GM10266 (cell line): ENCODE data around the gene SAFB.

Source experiments
- DNase-seq: peaks from one replicate; pipeline ENCODE4 v3.0.0; 2012; ENCODE audit errors: extremely low spot score
- TF ChIP-seq, protein P1 (sequence below): IDR thresholded peaks from 2 replicates; pipeline ENCODE4 v1.5.1; 2012; ENCODE audit warnings: mild to moderate bottlenecking, low read depth; ENCODE audit not compliant: control insufficient read depth, insufficient read depth; ENCODE audit errors: missing control alignments

Gene SAFB

DNA sequence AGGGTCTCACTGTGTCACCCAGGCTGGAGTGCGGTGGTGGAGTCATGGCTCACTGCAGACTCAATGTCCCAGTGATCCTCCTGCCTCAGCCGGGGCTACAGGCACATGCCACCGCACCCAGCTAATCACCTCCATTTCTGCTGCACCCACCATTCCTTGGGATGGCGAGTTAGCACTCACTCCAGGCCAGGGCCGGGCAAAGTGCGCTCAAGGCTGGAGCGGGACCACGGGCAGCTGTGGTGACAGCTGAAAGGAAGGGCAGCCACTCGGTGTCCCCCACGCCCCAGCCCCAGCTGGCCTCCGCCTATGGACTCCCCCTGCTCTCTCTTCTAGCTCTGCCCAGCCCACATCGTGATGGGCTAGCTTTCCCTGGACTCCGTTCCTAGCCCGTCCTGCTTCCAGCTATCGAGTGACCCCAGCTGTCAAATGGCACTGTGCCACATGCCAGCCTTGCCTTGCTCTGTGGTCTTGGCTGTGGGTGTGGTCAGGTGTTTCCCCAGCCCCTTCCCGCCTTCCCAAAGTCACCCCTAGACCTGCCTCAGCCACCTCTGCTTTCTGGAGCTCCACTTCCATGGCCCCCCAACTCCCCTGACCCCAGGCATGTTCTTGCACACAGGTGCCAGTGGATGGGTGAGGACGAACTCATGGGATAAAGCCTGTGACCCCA, 53.4 kb downstream of the SAFB start:
- no peak for DNase-seq
- TF ChIP-seq, protein P1, sequence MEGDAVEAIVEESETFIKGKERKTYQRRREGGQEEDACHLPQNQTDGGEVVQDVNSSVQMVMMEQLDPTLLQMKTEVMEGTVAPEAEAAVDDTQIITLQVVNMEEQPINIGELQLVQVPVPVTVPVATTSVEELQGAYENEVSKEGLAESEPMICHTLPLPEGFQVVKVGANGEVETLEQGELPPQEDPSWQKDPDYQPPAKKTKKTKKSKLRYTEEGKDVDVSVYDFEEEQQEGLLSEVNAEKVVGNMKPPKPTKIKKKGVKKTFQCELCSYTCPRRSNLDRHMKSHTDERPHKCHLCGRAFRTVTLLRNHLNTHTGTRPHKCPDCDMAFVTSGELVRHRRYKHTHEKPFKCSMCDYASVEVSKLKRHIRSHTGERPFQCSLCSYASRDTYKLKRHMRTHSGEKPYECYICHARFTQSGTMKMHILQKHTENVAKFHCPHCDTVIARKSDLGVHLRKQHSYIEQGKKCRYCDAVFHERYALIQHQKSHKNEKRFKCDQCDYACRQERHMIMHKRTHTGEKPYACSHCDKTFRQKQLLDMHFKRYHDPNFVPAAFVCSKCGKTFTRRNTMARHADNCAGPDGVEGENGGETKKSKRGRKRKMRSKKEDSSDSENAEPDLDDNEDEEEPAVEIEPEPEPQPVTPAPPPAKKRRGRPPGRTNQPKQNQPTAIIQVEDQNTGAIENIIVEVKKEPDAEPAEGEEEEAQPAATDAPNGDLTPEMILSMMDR: no peak

DNA sequence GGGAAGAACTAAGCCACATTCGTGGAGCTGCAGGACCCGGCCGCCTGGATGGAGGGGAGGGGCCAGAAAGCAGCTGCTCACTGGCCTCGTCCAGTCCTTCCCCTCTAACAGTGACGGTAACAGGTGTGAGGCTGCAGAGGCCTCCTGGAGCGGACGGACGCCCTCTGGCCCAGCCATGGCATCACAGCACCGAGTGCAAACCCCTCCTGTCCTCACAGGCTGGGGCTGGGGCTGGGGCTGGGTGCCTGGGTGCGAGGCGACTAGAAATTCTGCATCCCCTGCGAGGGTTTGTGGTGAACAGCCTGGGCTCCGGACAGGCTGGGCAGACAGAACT, 53.9 kb downstream of the SAFB start:
- no peak for DNase-seq
- TF ChIP-seq, protein P1: no peak

DNA sequence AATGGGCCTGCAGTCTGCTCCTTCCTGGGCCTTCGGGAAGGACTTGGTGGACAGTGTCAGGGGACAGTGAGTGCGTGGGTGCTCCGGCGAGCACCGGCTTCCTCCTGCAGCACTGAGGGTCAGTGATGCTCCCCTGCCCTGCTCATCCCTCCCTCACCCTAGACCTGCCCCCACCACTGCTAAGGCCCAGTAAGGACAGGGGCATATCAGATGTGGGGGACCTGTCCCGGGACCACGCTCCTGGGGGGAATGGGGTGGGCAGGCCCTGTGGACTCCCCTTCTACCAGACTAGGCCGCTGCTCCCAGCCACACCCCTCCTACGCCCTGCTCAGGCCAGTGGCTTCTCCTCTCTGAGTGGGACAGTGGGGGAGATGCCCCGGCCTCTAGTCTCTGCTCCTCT, 54.3 kb downstream of the SAFB start:
- TF ChIP-seq, protein P1: no peak
- DNase-seq: no peak

DNA sequence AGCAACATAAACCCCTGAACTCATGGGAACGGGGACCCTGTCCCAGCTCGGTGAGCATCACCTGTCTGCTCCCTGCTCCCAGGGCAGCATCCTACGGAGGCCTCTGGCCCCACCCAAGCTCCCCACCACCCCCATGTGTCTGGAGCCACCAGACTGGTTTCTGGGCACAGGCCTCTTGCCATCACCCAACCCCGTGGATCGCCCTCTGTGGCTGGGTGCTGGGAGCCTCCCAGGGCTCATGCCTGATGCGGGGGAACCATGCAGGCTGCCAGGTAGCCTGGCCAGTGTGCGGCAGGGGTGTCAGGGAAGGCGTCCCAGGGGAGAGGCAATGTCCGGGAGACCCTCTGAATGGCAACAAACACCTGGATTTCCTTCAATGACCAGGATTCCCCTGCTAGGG, 54.7 kb downstream of the SAFB start:
- TF ChIP-seq, protein P1: no peak
- DNase-seq: no peak

DNA sequence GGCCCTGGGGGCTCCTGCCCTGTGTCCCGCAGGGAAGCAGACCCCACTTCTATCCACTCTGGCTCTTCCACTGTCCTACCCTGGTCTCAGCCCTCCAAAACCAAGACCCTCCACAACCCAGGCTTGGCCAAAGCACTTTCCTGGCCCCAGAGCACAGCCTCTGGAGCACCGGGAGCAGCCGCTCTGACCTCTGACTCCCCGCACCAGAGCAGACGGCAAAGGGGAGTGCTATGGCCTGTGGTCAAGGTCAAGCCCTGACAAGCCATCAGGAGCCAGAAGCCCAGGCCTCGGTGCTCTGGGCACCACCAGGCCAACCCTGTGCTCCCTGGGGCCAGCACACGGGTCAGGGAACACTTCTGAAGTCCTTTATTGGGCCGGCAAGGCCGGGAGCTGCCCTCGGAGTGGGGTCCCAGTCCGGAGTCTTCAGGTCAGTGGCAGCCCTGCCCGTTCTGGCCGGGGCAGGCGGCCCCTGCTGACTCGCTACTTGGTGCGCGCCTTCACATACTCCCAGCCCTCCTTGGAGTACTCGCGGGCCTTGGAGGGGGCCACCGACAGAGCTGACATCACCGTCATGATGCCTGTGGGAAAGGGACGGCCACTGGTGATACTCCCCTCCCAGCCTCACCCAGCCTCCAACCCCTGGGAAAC, 55.3 kb downstream of the SAFB start:
- no peak for DNase-seq
- TF ChIP-seq, protein P1: no peak

DNA sequence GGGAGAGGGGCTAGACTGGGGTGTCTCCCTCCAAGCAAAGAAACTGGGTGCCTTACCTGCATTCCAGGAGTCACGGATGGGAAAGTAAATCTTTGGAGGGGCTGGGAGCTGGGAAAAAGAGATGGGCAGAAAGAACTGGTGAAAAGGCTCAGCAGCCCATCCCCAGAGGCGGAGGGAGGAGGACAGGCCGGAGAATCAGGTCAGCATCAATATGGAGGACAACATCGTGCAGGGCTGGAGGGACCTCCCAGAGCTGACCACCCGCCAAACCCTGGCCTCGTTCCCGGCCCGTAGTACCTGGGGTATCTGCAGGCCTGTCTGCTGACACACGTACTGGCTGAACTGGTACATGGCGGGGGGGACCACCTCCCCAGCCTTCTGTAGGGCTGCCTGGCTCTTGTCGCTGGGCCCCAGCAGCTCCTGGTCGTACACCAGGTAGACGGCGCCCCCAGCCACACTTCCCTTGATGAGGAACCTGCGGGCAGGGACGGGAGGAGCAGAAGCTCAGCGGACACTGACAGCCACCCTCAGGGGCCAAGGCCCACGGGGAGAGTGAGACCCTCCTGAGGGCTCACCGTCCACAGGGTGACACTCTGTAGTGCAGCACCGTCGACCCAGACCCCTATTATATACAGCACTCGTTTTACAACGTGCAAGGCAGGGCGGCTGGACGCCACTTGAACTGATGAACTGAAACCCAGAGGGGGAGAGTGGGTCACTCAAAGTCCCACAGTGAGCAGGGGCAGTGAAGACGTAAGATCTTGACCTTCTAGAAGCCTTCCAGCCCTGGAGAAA, 56.6 kb downstream of the SAFB start:
- TF ChIP-seq, protein P1: no peak
- no peak for DNase-seq

DNA sequence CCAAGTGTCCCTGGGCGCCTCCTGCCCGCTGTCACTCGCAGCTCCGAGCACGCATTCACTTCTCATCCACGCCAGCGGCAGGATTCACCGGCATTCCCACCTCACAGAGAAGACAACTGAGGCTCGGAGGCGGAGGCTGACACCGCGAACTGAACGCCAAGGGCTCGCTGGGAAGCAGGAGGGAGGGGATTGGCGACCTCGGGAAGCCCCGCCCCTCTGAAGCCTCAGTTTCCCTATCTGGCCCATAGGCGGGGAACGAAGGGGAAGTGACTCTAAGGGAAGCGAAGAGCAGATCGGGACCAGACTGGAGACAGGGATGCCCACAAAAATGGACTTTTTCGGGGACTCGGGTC, 57.2 kb downstream of the SAFB start:
- no peak for DNase-seq
- TF ChIP-seq, protein P1: no peak
